H1 (cell line): ENCODE data around the gene ADARB2. TPM values are rescaled to one million over a fixed set of nuclear protein-coding genes. Genes with fewer than 3 reads are reported as not detected.

Experiments used
- CTCF ChIA-PET: fragments of 300-600 bp; sonication (Branson Sonifier 250); formaldehyde crosslinking; loops from one replicate; lab custom pipeline; 2021; ENCODE audit not compliant: partially characterized antibody; lab: Charles Lee
- POLR2A ChIA-PET: fragments of 300-600 bp; sonication (Branson Sonifier 250); formaldehyde crosslinking; loops from one replicate; lab custom pipeline; 2021; ENCODE audit warnings: inconsistent platforms; ENCODE audit not compliant: partially characterized antibody; lab: Charles Lee
- DNase-seq, 2 experiments: peaks; one replicate each; pipeline versions ENCODE4 v3.0.0 to v3.0.0-alpha.2; 2010 to 2022; ENCODE audit warnings: low spot score in 2 of 2, low read depth in 1 of 2, mixed read lengths in 1 of 2
- FAIRE-seq: peaks from 2 replicates; lab custom pipeline; 2011; peaks lifted over from hg19 to GRCh38; lab: Jason Lieb, UNC
- H2AFZ ChIP-seq: 2 replicates; pipeline ENCODE4 v1.8.1; 2012; ENCODE audit warnings: low read length, inconsistent platforms
- H2AK5ac ChIP-seq: 2 replicates; pipeline ENCODE4 v1.6.1; 2013; ENCODE audit warnings: low read depth, low read length
- H2BK120ac ChIP-seq: replicated peaks from 2 replicates; pipeline ENCODE3; 2013; ENCODE audit warnings: low read depth, low read length, inconsistent platforms
- H2BK12ac ChIP-seq: 2 replicates; pipeline ENCODE4 v1.6.1; 2013; ENCODE audit warnings: low read depth, low read length
- H2BK15ac ChIP-seq: 2 replicates; pipeline ENCODE4 v1.6.1; 2013; ENCODE audit warnings: low read length
- H2BK20ac ChIP-seq: 2 replicates; pipeline ENCODE4 v1.6.1; 2013; ENCODE audit warnings: low read length
- H2BK5ac ChIP-seq: 2 replicates; pipeline ENCODE4 v1.6.1; 2013; ENCODE audit warnings: low read depth, low read length
- H3K14ac ChIP-seq: 2 replicates; pipeline ENCODE4 v1.6.1; 2013; ENCODE audit warnings: inconsistent platforms; ENCODE audit not compliant: insufficient read length
- H3K18ac ChIP-seq: 2 replicates; pipeline ENCODE4 v1.6.1; 2013; ENCODE audit warnings: low read length; ENCODE audit errors: extremely low read depth
- H3K23ac ChIP-seq: 2 replicates; pipeline ENCODE4 v1.6.1; 2013; ENCODE audit warnings: inconsistent platforms; ENCODE audit not compliant: insufficient read length
- H3K23me2 ChIP-seq: 2 replicates; pipeline ENCODE4 v1.6.1; 2013; ENCODE audit warnings: low read depth, low read length
- H3K27ac ChIP-seq: 2 replicates; pipeline ENCODE4 v1.6.1; 2011; ENCODE audit warnings: low read depth, low read length, inconsistent platforms
- H3K27me3 ChIP-seq, 4 experiments: replicated peaks in 1 of 4; 1 replicate in 1 of 4; 2 replicates in 3 of 4; pipeline versions ENCODE4 v1.6.1 to v1.8.1; 2011 to 2013; ENCODE audit warnings: low read length in 3 of 4, mild to moderate bottlenecking in 3 of 4, inconsistent platforms in 2 of 4, mixed read lengths in 2 of 4, moderate library complexity in 1 of 4; ENCODE audit not compliant: control insufficient read depth in 3 of 4, insufficient read depth in 3 of 4; ENCODE audit errors: extremely low read depth in 1 of 4
- H3K36me3 ChIP-seq, 4 experiments: 2 replicates each; pipeline versions ENCODE4 v1.6.1 to v1.8.1; 2011 to 2013; ENCODE audit warnings: mild to moderate bottlenecking in 4 of 4, low read length in 3 of 4, moderate library complexity in 2 of 4, control low read depth in 1 of 4, inconsistent platforms in 1 of 4; ENCODE audit not compliant: insufficient read depth in 4 of 4, control insufficient read depth in 2 of 4
- H3K4ac ChIP-seq: replicated peaks from 2 replicates; pipeline ENCODE3; 2013; ENCODE audit warnings: low read length, low read depth, mixed read lengths, inconsistent platforms; ENCODE audit not compliant: insufficient read length
- H3K4me1 ChIP-seq, 4 experiments: replicated peaks in 1 of 4; 1 replicate in 1 of 4; 2 replicates in 3 of 4; pipeline versions ENCODE4 v1.6.1 to v1.8.1; 2011 to 2013; ENCODE audit warnings: low read length in 3 of 4, inconsistent platforms in 2 of 4, mixed read lengths in 1 of 4; ENCODE audit not compliant: insufficient read depth in 4 of 4, control insufficient read depth in 3 of 4
- H3K4me2 ChIP-seq, 2 experiments: 2 replicates each; pipeline versions ENCODE4 v1.6.1 to v1.8.1; 2011 to 2013; ENCODE audit warnings: low read depth in 2 of 2, low read length in 2 of 2, control low read depth in 1 of 2, inconsistent platforms in 1 of 2, mild to moderate bottlenecking in 1 of 2; ENCODE audit not compliant: insufficient read depth in 1 of 2
- H3K4me3 ChIP-seq, 4 experiments: fragments of 200-600, 300-600 bp in 1 of 4; sonication (generic), shearing (Covaris generic), sonication (Bioruptor Twin) in 1 of 4; 2 replicates each; pipeline versions ENCODE4 v1.5.1 to v1.8.1; 2011 to 2016; ENCODE audit warnings: low read length in 4 of 4, low read depth in 3 of 4, control low read depth in 2 of 4, inconsistent platforms in 2 of 4, mild to moderate bottlenecking in 2 of 4, mixed read lengths in 1 of 4, moderate library complexity in 1 of 4; ENCODE audit not compliant: insufficient read depth in 2 of 4; ENCODE audit errors: extremely low read depth in 1 of 4
- H3K56ac ChIP-seq: replicated peaks from 2 replicates; pipeline ENCODE3; 2013; ENCODE audit warnings: low read depth, mild to moderate bottlenecking, mixed read lengths, low read length, inconsistent platforms; ENCODE audit not compliant: insufficient read length
- H3K79me1 ChIP-seq: 2 replicates; pipeline ENCODE4 v1.6.1; 2013; ENCODE audit warnings: low read depth, low read length, control low read depth
- H3K79me2 ChIP-seq, 2 experiments: 2 replicates each; pipeline versions ENCODE4 v1.6.1 to v1.8.1; 2012 to 2013; ENCODE audit warnings: low read length in 2 of 2, mild to moderate bottlenecking in 2 of 2, inconsistent platforms in 1 of 2; ENCODE audit not compliant: insufficient read depth in 2 of 2, control insufficient read depth in 1 of 2
- H3K9ac ChIP-seq, 4 experiments: replicated peaks in 1 of 4; 1 replicate in 1 of 4; 2 replicates in 3 of 4; pipeline versions ENCODE4 v1.6.1 to v1.8.1; 2011 to 2013; ENCODE audit warnings: low read depth in 3 of 4, low read length in 3 of 4, control low read depth in 2 of 4, mild to moderate bottlenecking in 2 of 4, moderate library complexity in 2 of 4, inconsistent platforms in 1 of 4; ENCODE audit errors: extremely low read depth in 1 of 4
- H3K9me3 ChIP-seq, 2 experiments: 2 replicates each; pipeline versions ENCODE4 v1.6.1 to v1.8.1; 2012 to 2013; ENCODE audit warnings: mild to moderate bottlenecking in 2 of 2, moderate library complexity in 2 of 2, control low read depth in 1 of 2, inconsistent platforms in 1 of 2, low read depth in 1 of 2, low read length in 1 of 2, mixed read lengths in 1 of 2; ENCODE audit not compliant: insufficient read depth in 2 of 2
- H4K20me1 ChIP-seq, 2 experiments: replicated peaks in 1 of 2; 2 replicates each; pipeline versions ENCODE3 to v1.8.1; 2011 to 2013; ENCODE audit warnings: inconsistent platforms in 2 of 2, low read length in 2 of 2, mild to moderate bottlenecking in 1 of 2; ENCODE audit not compliant: insufficient read depth in 2 of 2, control insufficient read depth in 1 of 2
- H4K5ac ChIP-seq: 2 replicates; pipeline ENCODE4 v1.6.1; 2013; ENCODE audit warnings: low read length, low read depth, mixed read lengths, inconsistent platforms; ENCODE audit not compliant: insufficient read length
- H4K8ac ChIP-seq: 2 replicates; pipeline ENCODE4 v1.8.0; 2013; ENCODE audit warnings: mild to moderate bottlenecking, moderate library complexity, low read length, inconsistent platforms; ENCODE audit not compliant: insufficient read depth; ENCODE audit errors: extremely low read depth
- H4K91ac ChIP-seq: replicated peaks from 2 replicates; pipeline ENCODE3; 2013; ENCODE audit warnings: low read length, mixed read lengths, inconsistent platforms; ENCODE audit not compliant: insufficient read length
- GABPA ChIP-seq: IDR thresholded peaks from 2 replicates; pipeline ENCODE4 v1.6.1; 2011; ENCODE audit warnings: mild to moderate bottlenecking, low read length, moderate library complexity, borderline replicate concordance; ENCODE audit not compliant: insufficient read depth
- GTF2F1 ChIP-seq: IDR thresholded peaks from 2 replicates; pipeline ENCODE4 v1.6.1; 2012; ENCODE audit warnings: low read depth, low read length, improper control_type of control experiment, borderline replicate concordance
- POU5F1 ChIP-seq: IDR thresholded peaks from 2 replicates; pipeline ENCODE4 v1.6.1; 2011; ENCODE audit warnings: low read depth, mild to moderate bottlenecking, low read length, moderate library complexity
- SRF ChIP-seq: IDR thresholded peaks from 2 replicates; pipeline ENCODE4 v1.6.1; 2011; ENCODE audit warnings: mild to moderate bottlenecking, low read depth, low read length, moderate library complexity
- TAF1 ChIP-seq: IDR thresholded peaks from 2 replicates; pipeline ENCODE4 v1.6.1; 2011; ENCODE audit warnings: mild to moderate bottlenecking, low read depth, low read length
- TEAD4 ChIP-seq: IDR thresholded peaks from 2 replicates; pipeline ENCODE4 v1.6.1; 2012; ENCODE audit warnings: low read depth, low read length, inconsistent platforms, mixed read lengths
- WGBS, 2 experiments: shearing (Covaris generic) in 1 of 2; methylation state at CpG; one replicate each; pipeline versions ENCODE4 v1.1.6 to v1.1.7; 2013 to 2015; ENCODE audit warnings: low lambda C conversion rate in 2 of 2, mixed read lengths in 2 of 2, inconsistent platforms in 1 of 2, low coverage in 1 of 2, missing lambda C conversion rate in 1 of 2; ENCODE audit not compliant: insufficient replicate concordance in 2 of 2, insufficient coverage in 1 of 2, insufficient read length in 1 of 2; ENCODE audit errors: extremely low coverage in 1 of 2, missing lambda C conversion rate in 1 of 2; 5-methylcytosine and 5-hydroxymethylcytosine counted together
- polyA plus RNA-seq, 7 experiments: library from polyadenylated mRNA; depleted of rRNA in 3 of 7; stranded (reverse) in 5 of 7; unstranded in 2 of 7; fragments of >200 nt in 5 of 7; fragments of 200-250 nt in 2 of 7; gene quantifications; 1 replicate in 5 of 7; 2 replicates in 1 of 7; 4 replicates in 1 of 7; pipeline versions ENCODE4 v1.2.1 to v1.2.3, GENCODE V29; 2011 to 2013; ENCODE audit warnings: missing spikeins in 2 of 7, mixed read lengths in 2 of 7
- total RNA-seq: library from RNA; stranded (reverse); fragmentation: NEBNext Ultra II Directional; extraction: Animal tissue kit (Norgen Biotek cat#: 25700); gene quantifications from 2 replicates; pipeline ENCODE4 v1.2.1, GENCODE V29; 2021

The ADARB2 gene
- total and polyA plus RNA-seq, 2 of the 8 experiments (the other 6 are each of a cell fraction or from before 2014, with no cell fraction given) = 2.2 to 2.8 TPM

DNA sequence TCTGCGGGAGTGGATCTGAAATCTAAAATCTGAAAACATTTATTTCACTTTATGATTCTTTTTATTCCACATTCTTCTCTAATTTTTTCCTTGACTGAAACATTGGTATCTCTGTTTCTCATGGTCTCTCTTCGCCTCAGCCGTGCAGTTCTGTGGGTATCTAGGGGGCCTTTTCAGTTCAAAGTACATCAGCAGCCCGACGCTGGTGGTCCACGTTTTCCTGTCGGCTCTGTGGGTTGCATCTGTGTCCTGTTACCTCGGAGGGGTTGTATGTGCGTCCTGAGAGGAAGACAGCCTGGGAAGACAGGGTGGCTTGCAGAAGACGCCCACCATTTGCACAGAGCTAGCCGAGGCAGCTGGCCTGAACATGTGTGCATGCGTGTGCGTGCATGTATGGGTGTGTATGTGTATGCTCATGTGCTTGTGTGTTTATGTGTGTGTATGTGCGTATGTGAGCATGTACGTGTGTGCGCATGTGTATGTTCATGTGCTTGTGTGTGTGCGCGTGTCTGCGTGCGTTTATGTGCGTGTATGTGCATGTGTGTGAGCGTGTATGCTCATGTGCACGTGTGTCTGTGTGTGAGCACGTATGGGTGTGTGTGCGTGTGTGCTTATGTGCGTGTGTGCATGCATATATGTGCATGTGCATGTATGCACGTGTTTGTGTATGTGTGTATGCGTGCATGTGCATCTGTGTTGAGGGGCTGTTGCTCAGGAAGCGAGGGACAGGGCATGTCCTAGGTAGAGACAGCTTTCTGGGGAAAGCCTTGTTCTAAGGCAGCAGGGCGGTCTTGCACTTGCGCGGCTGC lies 211.8 kb downstream of the ADARB2 start:
- Histone ChIP-seq H3K4me1 (peaks cover 1 to 21% (median 14%) of the 10 kb centered on the region in 4 experiments; a peak in 6 of 7 replicates), H3K27ac (no peak overlapping the region), H2BK12ac (peak overlapping the region; percentile 1; the same call in 1 of the 2 replicates), H3K79me2 (no peaks in the 10 kb centered on the region), H2BK20ac (no peak overlapping the region), H3K23me2 (peaks cover 2% of the 10 kb centered on the region; the same call in 1 of the 2 replicates), H3K36me3 (no peaks in the 10 kb centered on the region; a peak in 1 of 8 replicates), H2AK5ac (peak overlapping the region; percentile 43; the same call in 1 of the 2 replicates), H3K9me3 (no peaks in the 10 kb centered on the region), H3K4me3 (no peak overlapping the region), H2BK120ac (peak overlapping the region; percentile 41), H3K27me3 (0 out of 7 replicates have a peak, but pooled peaks cover 0 to 4% (median 0%) of the 10 kb centered on the region in 4 experiments), H4K20me1 (peaks cover 0 to 6% of the 10 kb centered on the region in 2 experiments), H4K8ac (no peak overlapping the region), H3K56ac (no peak overlapping the region), H3K4ac (no peak overlapping the region), H4K5ac (no peak overlapping the region), H3K79me1 (peaks cover 3% of the 10 kb centered on the region; the same call in 1 of the 2 replicates), H2BK5ac (0 out of 2 replicates have a peak overlapping the region, but pooled peaks have one; percentile 2), H3K23ac (no peak overlapping the region), H3K9ac (no peak overlapping the region; a peak in 1 of 7 replicates), H3K14ac (no peak overlapping the region), H2AFZ (no peak overlapping the region), H4K91ac (peak overlapping the region; percentile 25), H3K4me2 (no peak overlapping the region), H3K18ac (no peak overlapping the region), H2BK15ac (peak overlapping the region; percentile 0; the same call in 1 of the 2 replicates)
- CTCF ChIA-PET = no interaction called here
- 92% methylated on average over 32 of the region's 32 CpGs; no CpG with 5 or more reads in 1 of the 2 experiments for WGBS, 2 experiments
- POLR2A ChIA-PET = no interaction called here
- TF ChIP-seq SRF (no peak), GTF2F1 (no peak), GABPA (no peak), TEAD4 (no peak), POU5F1 (no peak), TAF1 (no peak)
- FAIRE-seq (no peak), DNase-seq (no peak)
